Activated naive CD8-positive, alpha-beta T cell treated with anti-CD3 and anti-CD28 coated beads, Interleukin-2, amount 10 ng/mL, durations not matched to agents 7 days and 5 days (primary cell): Measurements from ENCODE around the gene GIMAP5. TPM values are rescaled to one million over a fixed set of nuclear protein-coding genes. Genes with fewer than 3 reads are reported as not detected.

Source experiments
- ATAC-seq: fragments of 150-1000 bp; cut with Tn5 transposase; one replicate; pipeline ENCODE4 v1.10.0; 2021; ENCODE audit warnings: low read depth, moderate library complexity
- POLR2A ChIA-PET: fragments of 350-600 bp; sonication (Branson Sonifier 250); formaldehyde crosslinking; loops from one replicate; lab custom pipeline; 2021; ENCODE audit warnings: antibody characterized with exemption; lab: Charles Lee
- DNase-seq: peaks from one replicate; pipeline ENCODE4 v3.0.0; 2021
- H3K27ac Mint-ChIP-seq: one replicate; pipeline ENCODE4 v1.8.0; 2022; ENCODE audit warnings: mild to moderate bottlenecking, mixed read lengths
- H3K27me3 Mint-ChIP-seq: one replicate; pipeline ENCODE4 v1.8.0; 2022; ENCODE audit warnings: mild to moderate bottlenecking, moderate library complexity, mixed read lengths
- H3K36me3 Mint-ChIP-seq: one replicate; pipeline ENCODE4 v1.8.0; 2021; ENCODE audit warnings: mild to moderate bottlenecking, mixed read lengths
- H3K4me1 Mint-ChIP-seq: one replicate; pipeline ENCODE4 v1.8.0; 2021; ENCODE audit warnings: mixed read lengths
- H3K4me3 Mint-ChIP-seq: one replicate; pipeline ENCODE4 v1.8.0; 2022; ENCODE audit warnings: mild to moderate bottlenecking, moderate library complexity, mixed read lengths
- H3K9me3 Mint-ChIP-seq: one replicate; pipeline ENCODE4 v1.8.0; 2021; ENCODE audit warnings: mixed read lengths
- total RNA-seq, 2 experiments: library from RNA; stranded (reverse); gene quantifications; one replicate each; pipeline ENCODE4 v1.2.3, GENCODE V29; 2021

The GIMAP5 gene
- total RNA-seq, 2 experiments from 2014 or later: 112 to 123 TPM

- no peak for ATAC-seq
- POLR2A ChIA-PET: no interaction called here
- peaks cover 35% of the 10 kb centered on the region for H3K27me3 Mint-ChIP-seq
- no peak overlapping the region for H3K27ac Mint-ChIP-seq
- H3K4me1 Mint-ChIP-seq: peaks cover 2% of the 10 kb centered on the region
- H3K9me3 Mint-ChIP-seq: no peaks in the 10 kb centered on the region
- DNase-seq: no peak
- H3K4me3 Mint-ChIP-seq: no peak overlapping the region
- H3K36me3 Mint-ChIP-seq: no peaks in the 10 kb centered on the region
Measured at GRCh38 chr7:150784120-150784736, 47.0 kb downstream of the GIMAP5 start.

GRCh38 chr7:150784954-150785353, 47.7 kb downstream of the GIMAP5 start:
- H3K4me1 Mint-ChIP-seq: peaks cover 2% of the 10 kb centered on the region
- POLR2A ChIA-PET: no interaction called here
- H3K27ac Mint-ChIP-seq: no peak overlapping the region
- no peak overlapping the region for H3K4me3 Mint-ChIP-seq
- no peak for ATAC-seq
- DNase-seq: no peak
- H3K27me3 Mint-ChIP-seq: peaks cover 35% of the 10 kb centered on the region
- H3K36me3 Mint-ChIP-seq: no peaks in the 10 kb centered on the region
- H3K9me3 Mint-ChIP-seq: no peaks in the 10 kb centered on the region

GRCh38 chr7:150787321-150788281, 50.4 kb downstream of the GIMAP5 start:
- POLR2A ChIA-PET: interaction anchor here (0.6 kb wide), 1 partner anchor 361 kb away, joined by 3 read pairs; no protein-coding TSS in a partner anchor
- no peak for DNase-seq
- no peaks in the 10 kb centered on the region for H3K9me3 Mint-ChIP-seq
- no peak overlapping the region for H3K4me3 Mint-ChIP-seq
- no peak overlapping the region for H3K27ac Mint-ChIP-seq
- H3K36me3 Mint-ChIP-seq: no peaks in the 10 kb centered on the region
- peaks cover 32% of the 10 kb centered on the region for H3K27me3 Mint-ChIP-seq
- ATAC-seq: no peak
- H3K4me1 Mint-ChIP-seq: peaks cover 2% of the 10 kb centered on the region

- Mint-ChIP-seq H3K4me3 (no peak overlapping the region), H3K27ac (no peak overlapping the region), H3K4me1 (peaks cover 2% of the 10 kb centered on the region), H3K36me3 (no peaks in the 10 kb centered on the region), H3K27me3 (peaks cover 31% of the 10 kb centered on the region), H3K9me3 (no peaks in the 10 kb centered on the region)
- ATAC-seq (no peak), DNase-seq (no peak)
- POLR2A ChIA-PET: no interaction called here
Measured at GRCh38 chr7:150788474-150789269, 51.5 kb downstream of the GIMAP5 start.

- Mint-ChIP-seq H3K36me3 (no peaks in the 10 kb centered on the region), H3K4me1 (peaks cover 2% of the 10 kb centered on the region), H3K27me3 (peaks cover 21% of the 10 kb centered on the region), H3K27ac (no peak overlapping the region), H3K4me3 (no peak overlapping the region), H3K9me3 (no peaks in the 10 kb centered on the region)
- ATAC-seq: no peak
- POLR2A ChIA-PET: no interaction called here
- no peak for DNase-seq
Measured at GRCh38 chr7:150790416-150791075, 53.3 kb downstream of the GIMAP5 start.

GRCh38 chr7:150791304-150791703, 54.1 kb downstream of the GIMAP5 start:
- Mint-ChIP-seq H3K27ac (no peak overlapping the region), H3K9me3 (no peaks in the 10 kb centered on the region), H3K4me3 (no peak overlapping the region), H3K36me3 (no peaks in the 10 kb centered on the region), H3K27me3 (peaks cover 17% of the 10 kb centered on the region), H3K4me1 (peaks cover 2% of the 10 kb centered on the region)
- ATAC-seq: no peak
- DNase-seq: no peak
- POLR2A ChIA-PET: no interaction called here

- Mint-ChIP-seq H3K9me3 (no peaks in the 10 kb centered on the region), H3K27me3 (peaks cover 18% of the 10 kb centered on the region), H3K4me1 (peaks cover 2% of the 10 kb centered on the region), H3K4me3 (no peak overlapping the region), H3K36me3 (no peaks in the 10 kb centered on the region), H3K27ac (no peak overlapping the region)
- ATAC-seq (no peak), DNase-seq (no peak)
- POLR2A ChIA-PET: no interaction called here
Measured at GRCh38 chr7:150791746-150792452, 54.7 kb downstream of the GIMAP5 start.

Other genes starting within 250 kb of the GIMAP5 start
- 100 to 1,000 TPM; 203 to 212 TPM for gene GIMAP7, start 222.5 kb upstream of the GIMAP5 start, total RNA-seq
- 100 to 1,000 TPM; 285 to 288 TPM for gene GIMAP4, start 170.0 kb upstream of the GIMAP5 start, total RNA-seq
- gene GIMAP6, start 105.0 kb upstream of the GIMAP5 start, total RNA-seq: 100 to 1,000 TPM; 124 to 130 TPM
- 100 to 1,000 TPM; 139 to 140 TPM for gene GIMAP2, start 51.7 kb upstream of the GIMAP5 start, total RNA-seq
- 10 to 100 TPM; 42.1 to 43.0 TPM for gene GIMAP1, start 20.8 kb upstream of the GIMAP5 start, total RNA-seq
- under 1 TPM; 0.61 to 0.82 TPM for gene TMEM176B, start 62.9 kb downstream of the GIMAP5 start, total RNA-seq
- gene TMEM176A, start 63.4 kb downstream of the GIMAP5 start, total RNA-seq: under 1 TPM in 1 of 2 experiments, not detected in 1; 0.54 TPM
- gene AOC1, start 115.1 kb downstream of the GIMAP5 start, total RNA-seq: not detected
- under 1 TPM; 0.50 to 0.54 TPM for gene KCNH2, start 240.9 kb downstream of the GIMAP5 start, total RNA-seq